Prostate gland (tissue), 2 donors: ENCODE measurements around the gene CD38. TPM values are rescaled to one million over a fixed set of nuclear protein-coding genes. Genes with fewer than 3 reads are reported as not detected.

Experiments
- DNase-seq: peaks from one replicate; pipeline ENCODE4 v3.0.0-alpha.2; 2019; ENCODE audit warnings: low spot score
- H3K27ac ChIP-seq, 2 donors: fragments of 200-600 bp; sonication (generic); 2 replicates each; pipeline ENCODE4 v1.5.1; 2017 to 2019
- H3K27me3 ChIP-seq: fragments of 200-600 bp; sonication (generic); replicated peaks from 2 replicates; pipeline ENCODE4 v1.5.1; 2019; ENCODE audit not compliant: insufficient read depth
- H3K36me3 ChIP-seq, 2 donors: fragments of 200-600 bp; sonication (generic); 1 replicate in 1 of 2; 2 replicates in 1 of 2; pipeline versions ENCODE4 v1.5.1 to v1.8.1; 2017 to 2019
- H3K4me1 ChIP-seq: fragments of 200-600 bp; sonication (generic); replicated peaks from 2 replicates; pipeline ENCODE4 v1.5.1; 2019
- H3K4me3 ChIP-seq, 2 donors: fragments of 200-600 bp; sonication (generic); 2 replicates each; pipeline ENCODE4 v1.5.1; 2017 to 2019
- H3K9me3 ChIP-seq: fragments of 200-600 bp; sonication (generic); 2 replicates; pipeline ENCODE4 v1.5.1; 2017
- CTCF ChIP-seq, 4 experiments: fragments of 200-600 bp in 2 of 4; fragments of 450-650 bp in 2 of 4; sonication (generic) in 2 of 4; IDR thresholded peaks; 1 replicate in 3 of 4; 2 replicates in 1 of 4; pipeline ENCODE4 v1.5.1; 2016 to 2019; ENCODE audit warnings: antibody characterized with exemption in 4 of 4, mild to moderate bottlenecking in 2 of 4, moderate library complexity in 2 of 4
- POLR2A ChIP-seq: fragments of 450-650 bp; IDR thresholded peaks from one replicate; pipeline ENCODE4 v1.6.1; 2016; ENCODE audit warnings: antibody characterized with exemption, mild to moderate bottlenecking
- POLR2AphosphoS5 ChIP-seq: sonication (generic); formaldehyde crosslinking; IDR thresholded peaks from one replicate; pipeline ENCODE4 v1.6.1; 2017; ENCODE audit warnings: antibody characterized with exemption
- WGBS: methylation state at CpG from one replicate; pipeline ENCODE4 v1.1.5; 2018; 5-methylcytosine and 5-hydroxymethylcytosine counted together
- intact Hi-C: fragments of 100-400 bp; cut with DNase I; formaldehyde crosslinking; loops from one replicate; pipeline ENCODE4 v1.14.2; 2022
- total RNA-seq, 2 donors: library from RNA; depleted of rRNA; stranded (reverse); fragments of >200 nt; gene quantifications; one replicate each; pipeline ENCODE4 v1.1.0, GENCODE V29; 2016

The CD38 gene
- total RNA-seq, 2 donors from 2014 or later = 4.6 to 9.9 TPM

DNA sequence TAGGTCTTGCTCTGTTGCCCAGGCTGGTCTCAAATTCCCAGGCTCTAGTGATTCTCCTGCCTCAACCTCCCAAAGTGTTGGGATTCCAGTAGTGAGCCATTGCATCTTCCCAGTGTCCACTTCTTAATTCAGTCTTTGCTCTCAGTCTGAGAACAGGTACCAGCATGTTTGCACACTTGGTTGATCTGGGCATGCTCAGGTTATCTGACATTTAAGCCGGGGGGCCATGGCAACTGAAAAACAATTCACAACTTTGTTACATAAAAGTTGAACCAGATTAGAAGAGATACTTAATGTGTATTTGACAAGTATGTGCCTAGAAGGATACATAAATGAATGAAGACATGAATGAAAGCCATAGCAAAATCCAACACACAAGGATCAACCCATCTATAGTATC is 121.4 kb downstream of the CD38 start:
- Histone ChIP-seq H3K27me3 (no peaks in the 10 kb centered on the region), H3K4me3 (no peak overlapping the region), H3K9me3 (no peaks in the 10 kb centered on the region), H3K36me3 (no peaks in the 10 kb centered on the region), H3K4me1 (no peaks in the 10 kb centered on the region), H3K27ac (no peak overlapping the region)
- TF ChIP-seq POLR2AphosphoS5 (no peak), CTCF (IDR thresholded peaks at IDR 0.05) (no peak), POLR2A (no peak)
- 100% methylated on average over 1 of the region's 1 CpG for WGBS
- no peak for DNase-seq
- intact Hi-C loops = no loop called here

DNA sequence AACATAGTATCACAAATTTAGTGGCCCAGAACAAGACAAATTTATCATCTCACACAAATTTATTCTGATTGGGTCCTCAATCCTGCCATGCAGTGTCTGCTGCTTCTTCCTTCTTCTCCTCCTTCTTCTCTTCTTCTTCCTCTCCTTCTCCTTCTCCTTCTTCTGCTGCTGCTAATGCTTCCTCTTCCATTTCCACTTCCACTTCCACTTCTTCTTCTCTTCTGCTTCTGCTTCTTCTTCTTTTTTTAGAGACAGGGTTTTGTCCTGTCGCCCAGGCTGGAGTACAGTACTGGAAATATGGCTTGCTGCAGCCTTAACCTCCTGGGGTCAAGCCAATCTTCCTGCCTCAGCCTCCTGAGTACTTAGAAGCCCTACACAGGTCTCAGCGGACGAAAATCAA is 122.9 kb downstream of the CD38 start:
- Histone ChIP-seq H3K27ac (no peak overlapping the region), H3K27me3 (no peaks in the 10 kb centered on the region), H3K4me3 (no peak overlapping the region), H3K9me3 (no peaks in the 10 kb centered on the region), H3K36me3 (no peaks in the 10 kb centered on the region), H3K4me1 (no peaks in the 10 kb centered on the region)
- WGBS = 82% methylated on average over 3 of the region's 3 CpGs
- TF ChIP-seq POLR2AphosphoS5 (no peak), CTCF (IDR thresholded peaks at IDR 0.05) (no peak), POLR2A (no peak)
- DNase-seq = no peak
- intact Hi-C loops = no loop called here

DNA sequence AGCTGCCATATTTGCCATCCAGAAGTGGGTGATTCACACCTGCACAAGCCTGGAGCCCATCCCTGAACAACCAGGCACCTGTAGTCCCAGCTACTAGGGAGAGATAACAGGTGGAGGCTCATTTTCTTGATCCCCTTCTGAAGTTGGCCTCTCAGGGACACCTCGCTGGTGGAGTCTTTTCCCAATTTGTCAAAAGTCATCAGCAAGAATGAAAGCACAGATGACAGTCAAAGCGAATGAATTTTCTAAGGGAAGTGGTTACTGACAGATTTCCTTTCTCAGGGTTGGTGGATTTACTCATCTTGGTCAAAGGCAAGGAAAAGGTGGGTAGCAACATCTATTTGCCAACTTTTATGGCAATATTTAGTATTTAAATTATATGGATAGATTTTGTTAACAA is 123.9 kb downstream of the CD38 start:
- intact Hi-C loops = no loop called here
- no peak for DNase-seq
- WGBS = 85% methylated on average over 2 of the region's 2 CpGs
- Histone ChIP-seq H3K36me3 (no peaks in the 10 kb centered on the region), H3K27me3 (no peaks in the 10 kb centered on the region), H3K4me1 (no peaks in the 10 kb centered on the region), H3K27ac (no peak overlapping the region), H3K4me3 (no peak overlapping the region), H3K9me3 (no peaks in the 10 kb centered on the region)
- TF ChIP-seq CTCF (IDR thresholded peaks at IDR 0.05) (no peak), POLR2A (no peak), POLR2AphosphoS5 (no peak)

GRCh38 chr4:15902746-15903145 is 124.6 kb downstream of the CD38 start:
- intact Hi-C loops = no loop called here
- H3K4me3 ChIP-seq = no peak overlapping the region
- no peak overlapping the region for H3K27ac ChIP-seq
- no peaks in the 10 kb centered on the region for H3K27me3 ChIP-seq
- no peaks in the 10 kb centered on the region for H3K36me3 ChIP-seq
- no peaks in the 10 kb centered on the region for H3K9me3 ChIP-seq
- 80% methylated on average over 2 of the region's 2 CpGs for WGBS
- TF ChIP-seq POLR2A (no peak), CTCF (IDR thresholded peaks at IDR 0.05) (no peak), POLR2AphosphoS5 (no peak)
- H3K4me1 ChIP-seq = no peaks in the 10 kb centered on the region
- no peak for DNase-seq

Other genes with a start within 250 kb of the CD38 start
- 100 to 1,000 TPM in 1 of 2 donors, 10 to 100 TPM in 1; 86.0 to 123 TPM for gene FBXL5, start 123.0 kb upstream of the CD38 start, total RNA-seq
- 10 to 100 TPM; 38.9 to 52.5 TPM for gene FAM200B, start 96.5 kb upstream of the CD38 start, total RNA-seq
- gene BST1, start 75.3 kb upstream of the CD38 start, total RNA-seq = 1 to 10 TPM; 1.1 to 2.3 TPM
- gene FGFBP1, start 160.4 kb downstream of the CD38 start, total RNA-seq = 1 to 10 TPM; 1.1 to 1.4 TPM
- gene FGFBP2, start 184.8 kb downstream of the CD38 start, total RNA-seq = 10 to 100 TPM in 1 of 2 donors, not detected in 1; 78.8 TPM